Esophagus squamous epithelium (tissue), 5 donors: ENCODE measurements around the gene TCP1. TPM values are rescaled to one million over a fixed set of nuclear protein-coding genes. Genes with fewer than 3 reads are reported as not detected.
"Not testable (repeated sequence)": the region's sequence is repeated elsewhere in the genome, so short reads cannot be mapped to it uniquely, and the experiment has no call there.

Experiments
- DNase-seq: peaks from one replicate; lab custom pipeline; 2025; lab: John Stamatoyannopoulos, UW
- H3K27ac ChIP-seq, 4 donors: fragments of 200-600 bp; sonication (generic); one replicate each; pipeline ENCODE4 v1.5.1; 2016 to 2019; ENCODE audit warnings: mild to moderate bottlenecking in 1 of 4
- H3K27me3 ChIP-seq, 4 donors: fragments of 200-600 bp; sonication (generic); 1 replicate in 3 of 4; 2 replicates in 1 of 4; pipeline versions ENCODE4 v1.5.1 to v1.6.0; 2017 to 2021; ENCODE audit warnings: antibody characterized with exemption in 1 of 4
- H3K36me3 ChIP-seq, 3 donors: fragments of 200-600 bp; sonication (generic); one replicate each; pipeline ENCODE4 v1.5.1; 2016 to 2019
- H3K4me1 ChIP-seq, 3 donors: fragments of 200-600 bp; sonication (generic); one replicate each; pipeline ENCODE4 v1.5.1; 2017 to 2019
- H3K4me3 ChIP-seq, 4 donors: fragments of 200-600 bp; sonication (generic); 1 replicate in 3 of 4; 2 replicates in 1 of 4; pipeline ENCODE4 v1.5.1; 2016 to 2019; ENCODE audit warnings: mild to moderate bottlenecking in 2 of 4, moderate library complexity in 1 of 4
- H3K9me3 ChIP-seq, 3 donors: fragments of 200-600 bp; sonication (generic); one replicate each; pipeline ENCODE4 v1.5.1; 2016 to 2019
- CTCF ChIP-seq, 6 experiments: fragments of 450-650 bp in 4 of 6; fragments of 200-600 bp in 2 of 6; sonication (generic) in 2 of 6; IDR thresholded peaks; one replicate each; pipeline ENCODE4 v1.5.1; 2016 to 2019; ENCODE audit warnings: antibody characterized with exemption in 6 of 6, mild to moderate bottlenecking in 4 of 6, moderate library complexity in 4 of 6
- POLR2A ChIP-seq, 4 donors: fragments of 450-650 bp; IDR thresholded peaks; one replicate each; pipeline ENCODE4 v1.6.1; 2017; ENCODE audit warnings: antibody characterized with exemption in 4 of 4, mild to moderate bottlenecking in 4 of 4, moderate library complexity in 3 of 4
- WGBS, 2 donors: methylation state at CpG; one replicate each; pipeline ENCODE4 v1.1.5; 2018; 5-methylcytosine and 5-hydroxymethylcytosine counted together
- intact Hi-C: fragments of 100-400 bp; cut with DNase I; formaldehyde crosslinking; loops from one replicate; pipeline ENCODE4 v1.15.0; 2022
- total RNA-seq, 4 donors: library from RNA; depleted of rRNA; stranded (reverse); fragments of >200 nt; gene quantifications; one replicate each; pipeline ENCODE4 v1.1.0, GENCODE V29; 2016
- donor health status: DM: yes; HTN: yes; CAD: no.

Gene TCP1
- total RNA-seq, 4 donors from 2014 or later, result 75.1 to 189 (median 172) TPM

DNA sequence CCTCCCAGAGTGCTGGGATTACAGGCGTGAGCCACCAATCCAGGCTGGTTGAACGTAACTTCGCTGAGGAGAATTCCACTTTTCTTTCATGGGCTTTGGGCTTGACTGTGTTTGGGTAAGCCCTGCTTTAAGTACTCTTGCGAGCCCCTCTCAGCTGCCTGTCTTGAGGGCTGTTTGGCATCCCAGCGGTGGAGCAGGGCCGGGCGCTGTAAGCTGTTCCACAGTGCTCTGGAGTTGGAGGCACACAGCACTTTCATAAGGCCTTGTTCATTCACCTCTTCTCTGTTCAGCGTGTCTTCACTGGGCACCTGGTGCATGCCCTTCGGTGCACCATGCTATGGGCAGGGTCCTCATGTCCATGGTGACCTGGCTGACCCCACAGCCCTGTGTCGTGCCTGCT lies 32.3 kb upstream of the TCP1 start:
- intact Hi-C loops, result no loop called here
- DNase-seq, result no peak
- WGBS, 2 donors, result 72 to 100% methylated on average over 2 to 4 of the region's 10 CpGs

DNA sequence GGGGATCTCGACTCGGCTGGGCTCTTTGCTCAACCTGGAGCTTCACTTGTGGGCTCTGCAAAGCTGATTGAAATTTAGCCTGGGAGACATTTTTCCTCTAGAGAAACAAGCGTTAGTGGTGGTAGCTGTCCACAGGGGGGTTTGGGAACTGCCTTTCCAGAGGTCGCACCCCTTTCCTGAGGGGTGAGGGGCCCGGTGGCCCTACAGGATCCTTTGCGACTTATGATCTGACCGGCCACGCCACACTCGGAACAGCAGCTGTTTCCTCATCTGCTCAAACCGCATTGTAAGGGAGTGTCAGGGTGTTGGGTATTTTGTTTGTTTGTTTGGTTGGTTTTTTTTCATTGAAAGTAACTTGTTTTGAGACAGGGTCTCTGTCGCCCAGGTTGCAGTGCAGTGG lies 31.7 kb upstream of the TCP1 start:
- intact Hi-C loops, result no loop called here
- no peak for TF ChIP-seq POLR2A (IDR thresholded peaks at IDR 0.05)
- no peak for TF ChIP-seq CTCF (IDR thresholded peaks at IDR 0.05)
- no peak overlapping the region for H3K27ac ChIP-seq
- H3K4me3 ChIP-seq, result no peak overlapping the region
- H3K9me3 ChIP-seq, result no peaks in the 10 kb centered on the region
- no peaks in the 10 kb centered on the region for H3K4me1 ChIP-seq
- no peak for DNase-seq
- no peaks in the 10 kb centered on the region for H3K36me3 ChIP-seq
- peaks cover 0 to 9% (median 0%) of the 10 kb centered on the region in 4 donors for H3K27me3 ChIP-seq
- WGBS, 2 donors, result 72 to 78% methylated on average over 8 of the region's 11 CpGs

More for the DNA sequence above, 32.3 kb upstream of the TCP1 start:
- no peaks in the 10 kb centered on the region for H3K4me1 ChIP-seq
- H3K27ac ChIP-seq, result no peak overlapping the region
- no peak overlapping the region for H3K4me3 ChIP-seq
- no peaks in the 10 kb centered on the region for H3K9me3 ChIP-seq
- no peak for TF ChIP-seq CTCF (IDR thresholded peaks at IDR 0.05)
- TF ChIP-seq POLR2A (IDR thresholded peaks at IDR 0.05), result no peak
- peaks cover 0 to 9% (median 0%) of the 10 kb centered on the region in 4 donors for H3K27me3 ChIP-seq
- no peaks in the 10 kb centered on the region for H3K36me3 ChIP-seq

GRCh38 chr6:159819932-159820640 lies 30.7 kb upstream of the TCP1 start:
- Histone ChIP-seq H3K27me3 (peaks cover 0 to 9% (median 0%) of the 10 kb centered on the region in 4 donors), H3K4me3 (no peak overlapping the region), H3K4me1 (no peaks in the 10 kb centered on the region), H3K27ac (no peak overlapping the region), H3K36me3 (no peaks in the 10 kb centered on the region), H3K9me3 (no peaks in the 10 kb centered on the region)
- 54 to 82% methylated on average over 18 to 20 of the region's 28 CpGs for WGBS, 2 donors
- DNase-seq, result no peak
- TF ChIP-seq CTCF (IDR thresholded peaks at IDR 0.05), result no peak
- no peak for TF ChIP-seq POLR2A (IDR thresholded peaks at IDR 0.05)
- intact Hi-C loops, result no loop called here

GRCh38 chr6:159819098-159819497 lies 29.7 kb upstream of the TCP1 start:
- TF ChIP-seq POLR2A (IDR thresholded peaks at IDR 0.05) (no peak), CTCF (IDR thresholded peaks at IDR 0.05) (no peak)
- H3K27me3 ChIP-seq, result peaks cover 0 to 9% (median 0%) of the 10 kb centered on the region in 4 donors
- no peak overlapping the region for H3K4me3 ChIP-seq
- no peaks in the 10 kb centered on the region for H3K9me3 ChIP-seq
- H3K4me1 ChIP-seq, result no peaks in the 10 kb centered on the region
- H3K36me3 ChIP-seq, result no peaks in the 10 kb centered on the region
- intact Hi-C loops, result no loop called here
- 100% methylated on average over 2 to 3 of the region's 16 CpGs for WGBS, 2 donors
- H3K27ac ChIP-seq, result no peak overlapping the region
- DNase-seq, result no peak

- H3K36me3 ChIP-seq, result no peaks in the 10 kb centered on the region
- no peak for DNase-seq
- intact Hi-C loops, result no loop called here
- H3K9me3 ChIP-seq, result no peaks in the 10 kb centered on the region
- H3K4me1 ChIP-seq, result no peaks in the 10 kb centered on the region
- H3K4me3 ChIP-seq, result no peak overlapping the region
- 84 to 87% methylated on average over 11 to 14 of the region's 23 CpGs for WGBS, 2 donors
- TF ChIP-seq POLR2A (IDR thresholded peaks at IDR 0.05) (no peak), CTCF (IDR thresholded peaks at IDR 0.05) (no peak)
- no peak overlapping the region for H3K27ac ChIP-seq
- peaks cover 0 to 9% (median 0%) of the 10 kb centered on the region in 4 donors for H3K27me3 ChIP-seq
Observed at GRCh38 chr6:159817951-159818739, 28.7 kb upstream of the TCP1 start.

DNA sequence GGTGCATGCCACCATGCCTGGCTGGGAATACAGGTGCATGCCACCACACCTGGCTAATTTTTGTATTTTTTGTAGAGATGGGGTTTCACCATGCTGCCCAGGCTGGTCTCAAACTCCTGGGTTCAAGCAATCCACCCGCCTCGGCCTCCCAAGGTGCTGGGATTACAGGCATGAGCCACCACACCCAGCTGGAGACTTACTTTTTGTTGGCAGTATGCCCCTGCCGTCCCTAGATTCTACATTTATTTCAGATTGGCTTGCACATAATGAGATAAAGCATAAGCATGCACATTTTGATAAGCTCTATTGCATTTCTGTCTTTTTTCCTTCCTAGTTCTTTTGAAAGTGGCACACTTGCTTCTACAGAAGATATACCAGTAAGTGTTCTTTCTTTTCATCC lies 27.4 kb upstream of the TCP1 start:
- H3K36me3 ChIP-seq, DNase-seq, H3K4me1 ChIP-seq, intact Hi-C loops, H3K27me3 ChIP-seq, H3K9me3 ChIP-seq, H3K4me3 ChIP-seq, H3K27ac ChIP-seq: not testable (repeated sequence)
- WGBS, 2 donors, result 29 to 58% methylated on average over 1 to 3 of the region's 3 CpGs
